Prostate gland (tissue), 2 donors: ENCODE results near the gene CDYL2. TPM values are rescaled to one million over a fixed set of nuclear protein-coding genes. Genes with fewer than 3 reads are reported as not detected.

Experiments
- DNase-seq: peaks from one replicate; pipeline ENCODE4 v3.0.0-alpha.2; 2019; ENCODE audit warnings: low spot score
- H3K27ac ChIP-seq, 2 donors: fragments of 200-600 bp; sonication (generic); 2 replicates each; pipeline ENCODE4 v1.5.1; 2017 to 2019
- H3K27me3 ChIP-seq: fragments of 200-600 bp; sonication (generic); replicated peaks from 2 replicates; pipeline ENCODE4 v1.5.1; 2019; ENCODE audit not compliant: insufficient read depth
- H3K36me3 ChIP-seq, 2 donors: fragments of 200-600 bp; sonication (generic); 1 replicate in 1 of 2; 2 replicates in 1 of 2; pipeline versions ENCODE4 v1.5.1 to v1.8.1; 2017 to 2019
- H3K4me1 ChIP-seq: fragments of 200-600 bp; sonication (generic); replicated peaks from 2 replicates; pipeline ENCODE4 v1.5.1; 2019
- H3K4me3 ChIP-seq, 2 donors: fragments of 200-600 bp; sonication (generic); 2 replicates each; pipeline ENCODE4 v1.5.1; 2017 to 2019
- H3K9me3 ChIP-seq: fragments of 200-600 bp; sonication (generic); 2 replicates; pipeline ENCODE4 v1.5.1; 2017
- POLR2A ChIP-seq: fragments of 450-650 bp; IDR thresholded peaks from one replicate; pipeline ENCODE4 v1.6.1; 2016; ENCODE audit warnings: antibody characterized with exemption, mild to moderate bottlenecking
- POLR2AphosphoS5 ChIP-seq: sonication (generic); formaldehyde crosslinking; IDR thresholded peaks from one replicate; pipeline ENCODE4 v1.6.1; 2017; ENCODE audit warnings: antibody characterized with exemption
- WGBS: methylation state at CpG from one replicate; pipeline ENCODE4 v1.1.5; 2018; 5-methylcytosine and 5-hydroxymethylcytosine counted together
- intact Hi-C: fragments of 100-400 bp; cut with DNase I; formaldehyde crosslinking; loops from one replicate; pipeline ENCODE4 v1.14.2; 2022
- total RNA-seq, 2 donors: library from RNA; depleted of rRNA; stranded (reverse); fragments of >200 nt; gene quantifications; one replicate each; pipeline ENCODE4 v1.1.0, GENCODE V29; 2016
- TF ChIP-seq, protein P1 (sequence below), 4 experiments: fragments of 200-600 bp in 2 of 4; fragments of 450-650 bp in 2 of 4; sonication (generic) in 2 of 4; IDR thresholded peaks; 1 replicate in 3 of 4; 2 replicates in 1 of 4; pipeline ENCODE4 v1.5.1; 2016 to 2019; ENCODE audit warnings: antibody characterized with exemption in 4 of 4, mild to moderate bottlenecking in 2 of 4, moderate library complexity in 2 of 4

CDYL2 gene
- total RNA-seq, 2 donors from 2014 or later, result 42.8 to 63.7 TPM

DNA sequence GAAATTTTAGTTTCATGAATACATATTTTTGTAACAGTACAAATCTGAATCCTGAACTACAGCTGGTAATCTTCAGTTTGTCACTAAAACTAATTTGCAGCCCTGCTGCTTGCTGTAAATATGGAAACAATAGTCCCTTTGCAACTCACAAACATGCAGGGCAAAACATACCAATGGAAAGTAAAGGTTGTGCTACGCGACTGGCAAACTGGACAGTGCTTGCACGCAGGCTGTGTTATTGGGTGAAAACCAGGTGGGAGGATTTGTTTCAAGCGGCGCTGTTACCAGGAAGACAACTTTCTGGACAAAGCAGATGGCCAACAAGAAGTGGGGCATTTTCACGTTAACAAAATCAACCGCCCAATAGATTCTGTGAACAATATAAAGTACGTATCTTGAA lies 93.5 kb downstream of the CDYL2 start:
- Histone ChIP-seq H3K36me3 (no peaks in the 10 kb centered on the region), H3K4me1 (no peaks in the 10 kb centered on the region), H3K27ac (no peak overlapping the region), H3K4me3 (no peak overlapping the region), H3K9me3 (no peaks in the 10 kb centered on the region), H3K27me3 (no peaks in the 10 kb centered on the region)
- TF ChIP-seq POLR2A (no peak), POLR2AphosphoS5 (no peak)
- TF ChIP-seq, protein P1, sequence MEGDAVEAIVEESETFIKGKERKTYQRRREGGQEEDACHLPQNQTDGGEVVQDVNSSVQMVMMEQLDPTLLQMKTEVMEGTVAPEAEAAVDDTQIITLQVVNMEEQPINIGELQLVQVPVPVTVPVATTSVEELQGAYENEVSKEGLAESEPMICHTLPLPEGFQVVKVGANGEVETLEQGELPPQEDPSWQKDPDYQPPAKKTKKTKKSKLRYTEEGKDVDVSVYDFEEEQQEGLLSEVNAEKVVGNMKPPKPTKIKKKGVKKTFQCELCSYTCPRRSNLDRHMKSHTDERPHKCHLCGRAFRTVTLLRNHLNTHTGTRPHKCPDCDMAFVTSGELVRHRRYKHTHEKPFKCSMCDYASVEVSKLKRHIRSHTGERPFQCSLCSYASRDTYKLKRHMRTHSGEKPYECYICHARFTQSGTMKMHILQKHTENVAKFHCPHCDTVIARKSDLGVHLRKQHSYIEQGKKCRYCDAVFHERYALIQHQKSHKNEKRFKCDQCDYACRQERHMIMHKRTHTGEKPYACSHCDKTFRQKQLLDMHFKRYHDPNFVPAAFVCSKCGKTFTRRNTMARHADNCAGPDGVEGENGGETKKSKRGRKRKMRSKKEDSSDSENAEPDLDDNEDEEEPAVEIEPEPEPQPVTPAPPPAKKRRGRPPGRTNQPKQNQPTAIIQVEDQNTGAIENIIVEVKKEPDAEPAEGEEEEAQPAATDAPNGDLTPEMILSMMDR (IDR thresholded peaks at IDR 0.05), result no peak
- DNase-seq, result no peak
- intact Hi-C loops, result no loop called here
- WGBS, result 79% methylated on average over 8 of the region's 8 CpGs

DNA sequence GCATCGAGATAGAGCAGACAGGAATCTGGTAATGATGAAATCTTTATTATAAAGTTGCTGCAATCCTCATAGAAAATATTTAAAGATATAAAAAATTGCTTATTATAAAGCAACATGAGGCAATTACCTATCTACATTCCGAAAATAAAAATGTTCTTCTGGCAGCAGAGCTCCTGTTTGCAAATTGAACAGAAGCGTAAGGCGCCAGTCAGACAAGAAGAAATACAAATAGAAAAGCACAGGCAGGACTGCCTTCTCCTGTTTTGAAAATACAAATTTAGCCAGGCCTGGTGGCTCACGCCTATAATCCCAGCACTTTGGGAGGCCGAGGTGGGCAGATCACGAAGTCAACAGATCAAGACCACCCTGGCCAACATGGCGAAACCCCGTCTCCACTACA lies 95.6 kb downstream of the CDYL2 start:
- Histone ChIP-seq H3K27ac (peak overlapping the region in 1 of 2 donors; percentile 60), H3K4me1 (no peaks in the 10 kb centered on the region), H3K4me3 (no peak overlapping the region), H3K36me3 (no peaks in the 10 kb centered on the region), H3K27me3 (no peaks in the 10 kb centered on the region), H3K9me3 (no peaks in the 10 kb centered on the region)
- intact Hi-C loops, result no loop called here
- WGBS, result 84% methylated on average over 9 of the region's 9 CpGs
- TF ChIP-seq, protein P1 (IDR thresholded peaks at IDR 0.05), result no peak
- TF ChIP-seq POLR2AphosphoS5, result peak; percentile 58
- DNase-seq, result peak; percentile 41

DNA sequence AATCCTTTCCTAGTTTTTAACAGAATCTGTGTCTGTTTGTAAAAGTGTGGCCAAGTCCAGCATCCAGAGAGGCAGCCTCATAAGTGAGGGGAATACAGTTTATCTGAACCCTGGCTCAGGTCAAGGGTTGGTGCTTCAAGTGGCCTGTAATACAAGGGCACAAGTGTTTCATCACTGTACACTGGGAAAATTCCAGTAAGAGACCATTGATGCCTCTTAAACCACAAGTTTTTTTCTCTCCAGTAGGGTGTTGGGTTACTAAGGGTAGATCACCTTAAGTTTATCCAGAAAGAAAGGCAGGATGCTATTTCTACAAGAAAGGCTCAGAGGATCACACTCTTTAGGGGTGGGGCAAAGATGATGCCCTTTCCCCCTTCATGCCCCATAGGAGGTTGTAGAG lies 96.7 kb downstream of the CDYL2 start:
- no peak for DNase-seq
- H3K4me3 ChIP-seq, result no peak overlapping the region
- TF ChIP-seq, protein P1 (IDR thresholded peaks at IDR 0.05), result no peak
- no peak for TF ChIP-seq POLR2AphosphoS5
- no peak for TF ChIP-seq POLR2A
- no peaks in the 10 kb centered on the region for H3K36me3 ChIP-seq
- H3K27me3 ChIP-seq, result no peaks in the 10 kb centered on the region
- no peaks in the 10 kb centered on the region for H3K4me1 ChIP-seq
- intact Hi-C loops, result no loop called here
- peak overlapping the region in 1 of 2 donors; percentile 60 for H3K27ac ChIP-seq
- no peaks in the 10 kb centered on the region for H3K9me3 ChIP-seq

DNA sequence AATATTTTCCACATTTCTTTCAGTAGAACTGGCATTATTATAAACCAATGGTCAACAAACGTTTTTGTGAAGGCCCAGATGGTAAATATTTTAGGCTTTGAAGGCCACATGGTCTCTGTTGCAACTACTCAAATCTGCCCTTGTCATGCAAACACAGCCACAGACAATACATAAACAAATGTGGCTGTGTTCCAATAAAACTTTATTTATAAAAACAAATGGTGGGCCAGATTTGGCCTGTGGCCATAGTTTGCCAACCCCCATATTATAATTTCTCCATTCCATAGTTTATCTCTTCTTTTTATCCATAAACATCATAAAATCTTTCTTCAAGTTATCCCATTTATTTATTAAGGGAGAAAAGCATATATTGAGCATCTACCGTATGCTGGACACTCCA lies 98.8 kb downstream of the CDYL2 start:
- WGBS, result 89% methylated on average over 2 of the region's 2 CpGs
- no peaks in the 10 kb centered on the region for H3K4me1 ChIP-seq
- TF ChIP-seq, protein P1 (IDR thresholded peaks at IDR 0.05), result no peak
- TF ChIP-seq POLR2AphosphoS5, result no peak
- TF ChIP-seq POLR2A, result no peak
- no peak overlapping the region for H3K4me3 ChIP-seq
- H3K9me3 ChIP-seq, result no peaks in the 10 kb centered on the region
- intact Hi-C loops, result no loop called here
- H3K27me3 ChIP-seq, result no peaks in the 10 kb centered on the region
- no peaks in the 10 kb centered on the region for H3K36me3 ChIP-seq
- H3K27ac ChIP-seq, result no peak overlapping the region
- peak; percentile 1 for DNase-seq

DNA sequence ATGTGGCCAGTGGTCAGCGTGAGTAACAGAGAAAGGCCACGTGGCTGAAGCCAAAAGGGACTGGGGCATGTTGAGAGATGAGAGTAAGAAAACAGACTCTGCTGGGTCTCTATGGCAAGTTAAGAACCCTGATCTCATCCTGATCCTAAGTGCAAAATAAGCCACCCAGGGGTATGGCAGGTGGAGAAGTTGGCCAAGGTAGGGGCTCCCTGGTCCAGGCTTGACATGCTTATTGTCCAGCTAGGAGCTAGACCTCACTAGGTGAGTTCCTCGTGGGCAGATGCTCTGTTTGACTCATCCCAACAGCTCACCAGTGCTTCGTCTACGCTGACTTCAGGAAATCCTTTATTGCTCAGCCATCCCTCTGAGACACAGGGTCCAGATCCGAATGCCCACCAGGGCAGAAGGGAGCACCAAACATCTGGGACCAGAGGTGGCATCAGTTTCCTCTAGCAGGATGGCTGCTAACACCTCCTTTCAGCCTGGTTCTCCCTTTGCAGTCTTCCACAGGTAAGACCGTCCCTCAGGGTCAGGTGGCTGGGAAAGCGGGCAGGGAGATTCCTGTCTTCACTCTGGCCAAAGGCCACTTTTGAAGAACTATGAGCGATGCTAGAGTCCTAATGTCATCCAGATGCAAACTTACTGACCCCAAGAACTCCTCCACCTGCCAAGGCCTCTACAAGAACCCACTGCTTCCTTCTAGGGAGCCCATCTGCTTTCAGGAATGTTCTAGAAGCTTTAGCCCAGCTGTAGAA lies 99.5 kb downstream of the CDYL2 start:
- no peaks in the 10 kb centered on the region for H3K9me3 ChIP-seq
- H3K4me1 ChIP-seq, result no peaks in the 10 kb centered on the region
- TF ChIP-seq POLR2A (no peak), POLR2AphosphoS5 (no peak)
- TF ChIP-seq, protein P1 (IDR thresholded peaks at IDR 0.05), result no peak
- no peaks in the 10 kb centered on the region for H3K36me3 ChIP-seq
- peak; percentile 3 for DNase-seq
- 97% methylated on average over 9 of the region's 9 CpGs for WGBS
- no peaks in the 10 kb centered on the region for H3K27me3 ChIP-seq
- no peak overlapping the region for H3K4me3 ChIP-seq
- H3K27ac ChIP-seq, result no peak overlapping the region
- intact Hi-C loops, result no loop called here
